ENCODE data around the gene ASXL2.
A peak's percentile ranks its signal among the peaks of the same experiment; 100 is the strongest.
"Not testable (repeated sequence)": the region's sequence is repeated elsewhere in the genome, so short reads cannot be mapped to it uniquely, and the experiment has no call there.

ASXL2 gene

GRCh38 chr2:25878361-25879132, at the start of gene ASXL2:
ASXL2 (minus strand) TSS chr2:25878487; CDS start chr2:25878222, 265 bp downstream.
- peak; percentile 95 for DNase-seq

GRCh38 chr2:25926984-25927756, 48.9 kb upstream of the ASXL2 start:
- DNase-seq: no peak

GRCh38 chr2:25922501-25922900, 44.2 kb upstream of the ASXL2 start:
- no peak for DNase-seq

GRCh38 chr2:25920786-25921415, 42.6 kb upstream of the ASXL2 start:
- DNase-seq: no peak

- no peak for DNase-seq
Observed at GRCh38 chr2:25920336-25920735, 42.0 kb upstream of the ASXL2 start.

DNA sequence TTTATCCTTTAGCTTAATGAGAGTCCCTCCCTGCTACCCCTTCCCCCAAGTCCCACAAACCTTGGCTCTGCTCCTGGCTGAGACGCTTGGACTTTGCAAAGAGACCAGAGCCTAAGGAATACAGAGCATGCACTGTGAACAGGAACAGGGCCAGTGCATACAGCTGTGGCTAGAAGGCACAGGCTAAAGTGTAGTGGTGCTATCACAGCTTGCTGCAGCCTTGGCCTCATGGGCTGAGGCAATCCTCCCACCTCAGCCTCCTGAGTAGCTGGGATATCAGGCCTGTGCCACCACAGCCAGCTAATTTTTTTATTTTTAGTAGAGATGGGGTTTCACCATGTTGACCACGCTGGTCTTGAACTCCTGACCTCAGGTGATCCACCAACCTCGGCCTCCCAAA, 39.5 kb upstream of the ASXL2 start:
- no peak for DNase-seq

DNA sequence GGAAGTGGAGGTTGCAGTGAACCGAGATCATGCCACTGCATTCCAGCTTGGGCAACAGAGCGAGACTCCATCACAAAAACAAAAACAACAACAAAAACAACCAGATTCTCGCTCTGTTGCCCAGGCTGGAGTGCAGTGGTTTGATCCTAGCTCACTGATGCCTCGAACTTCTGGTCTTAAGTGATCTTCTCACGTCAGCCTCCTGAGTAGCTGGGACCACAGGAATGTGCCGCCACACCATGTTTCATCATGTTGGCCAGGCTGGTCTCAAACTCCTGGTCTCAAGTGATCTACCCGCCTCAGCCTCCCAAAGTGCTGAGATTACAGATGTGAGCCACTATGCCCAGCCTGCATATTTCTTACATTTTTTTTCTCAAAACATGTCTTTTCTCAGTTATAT, 39.1 kb upstream of the ASXL2 start:
- DNase-seq: not testable (repeated sequence)

- DNase-seq: not testable (repeated sequence)
Observed at GRCh38 chr2:25915944-25916772, 37.9 kb upstream of the ASXL2 start.

GRCh38 chr2:25915411-25915810, 37.1 kb upstream of the ASXL2 start:
- not testable (repeated sequence) for DNase-seq

DNA sequence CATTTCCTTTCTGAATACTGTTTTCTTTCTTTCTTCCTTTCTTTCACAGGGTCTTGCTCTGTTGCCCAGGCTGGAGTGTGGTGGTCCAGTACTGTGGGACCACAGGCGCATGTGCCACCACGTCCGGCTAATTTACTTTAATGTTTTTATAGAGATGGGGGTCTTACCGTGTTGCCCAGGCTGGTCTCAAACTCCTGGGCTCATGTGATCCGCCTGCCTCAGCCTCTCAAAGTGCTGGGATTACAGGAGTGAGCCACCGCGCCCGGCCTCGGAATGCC, 35.3 kb upstream of the ASXL2 start:
- DNase-seq: not testable (repeated sequence)

DNA sequence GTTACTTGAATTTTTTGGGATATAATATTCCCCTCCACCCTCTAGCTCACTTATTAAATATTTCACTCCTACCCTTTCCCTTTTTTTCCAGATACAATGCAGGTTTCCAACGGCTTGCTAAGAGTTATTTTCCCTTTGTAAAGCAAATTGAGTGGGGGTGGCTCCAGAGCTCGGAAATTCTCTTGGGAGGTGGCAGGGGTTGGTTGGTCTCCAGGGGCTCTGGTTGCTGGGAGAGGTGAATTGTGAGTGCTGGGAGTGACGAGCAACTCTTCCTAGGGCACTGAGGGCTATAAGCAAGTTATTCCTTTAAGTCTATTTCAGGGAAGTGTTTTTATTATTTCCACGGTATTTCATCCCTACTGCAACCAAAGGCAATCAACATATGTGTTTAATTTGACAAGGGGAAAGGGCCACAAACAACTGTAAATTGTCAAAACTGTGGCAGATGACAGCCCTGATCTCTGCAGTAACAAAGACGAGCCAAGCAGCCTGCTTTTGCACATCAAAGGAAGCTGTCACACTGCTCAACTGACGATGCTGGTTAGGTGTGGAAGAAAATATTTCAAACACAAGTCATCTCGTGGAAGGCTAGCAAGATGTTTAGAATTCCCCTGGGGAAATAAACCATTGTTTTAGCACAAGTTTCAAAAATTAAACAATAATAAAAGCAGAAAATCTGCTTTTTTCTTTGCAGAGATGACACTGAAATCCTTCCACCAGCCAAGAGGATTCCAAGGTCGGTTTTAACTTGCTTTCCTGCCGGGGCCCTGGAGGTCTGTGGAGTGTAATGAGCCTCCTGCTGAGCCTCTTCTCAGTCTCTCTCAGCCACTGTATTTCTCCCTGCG, 34.8 kb upstream of the ASXL2 start:
- DNase-seq: no peak

DNA sequence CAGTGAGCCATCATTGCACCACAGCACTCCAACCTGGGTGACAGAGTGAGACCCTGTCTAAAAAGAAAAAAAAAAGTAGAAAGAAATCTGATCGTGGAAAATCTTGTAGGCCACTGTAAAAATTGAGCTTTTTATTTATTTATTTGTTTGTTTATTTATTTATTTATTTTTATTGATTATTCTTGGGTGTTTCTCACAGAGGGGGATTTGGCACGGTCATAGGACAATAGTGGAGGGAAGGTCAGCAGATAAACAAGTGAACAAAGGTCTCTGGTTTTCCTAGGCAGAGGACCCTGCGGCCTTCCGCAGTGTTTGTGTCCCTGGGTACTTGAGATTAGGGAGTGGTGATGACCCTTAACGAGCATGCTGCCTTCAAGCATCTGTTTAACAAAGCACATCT, 31.3 kb upstream of the ASXL2 start:
- DNase-seq: not testable (repeated sequence)

GRCh38 chr2:25905126-25905525, 26.8 kb upstream of the ASXL2 start:
- DNase-seq: no peak

DNA sequence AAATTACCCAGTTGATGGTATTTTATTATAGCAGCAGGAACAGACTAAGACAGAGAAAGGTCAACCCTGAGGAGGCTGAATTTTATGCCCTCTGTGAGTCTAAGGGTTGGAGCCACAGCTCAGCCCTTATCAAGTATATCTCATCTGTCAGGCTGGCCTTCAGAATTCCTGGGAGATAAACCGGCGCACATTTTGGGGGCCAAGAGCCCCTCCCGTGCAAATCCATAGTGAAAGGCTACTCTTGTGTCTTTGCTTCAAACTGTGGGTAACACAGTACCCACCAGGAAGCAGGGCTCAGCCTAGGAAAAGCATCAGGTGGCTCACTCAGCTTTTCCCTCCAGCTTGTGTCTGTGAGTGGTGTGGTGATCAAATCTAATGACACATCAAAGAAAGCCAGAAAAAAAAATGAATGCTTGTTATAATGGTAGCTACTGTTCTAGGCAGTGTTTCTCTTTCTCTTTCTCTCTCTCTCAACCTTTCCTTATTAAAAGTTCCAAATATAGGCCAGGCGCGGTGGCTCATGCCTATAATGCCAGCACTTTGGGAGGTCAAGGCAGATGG, 25.0 kb upstream of the ASXL2 start:
- DNase-seq: no peak

DNA sequence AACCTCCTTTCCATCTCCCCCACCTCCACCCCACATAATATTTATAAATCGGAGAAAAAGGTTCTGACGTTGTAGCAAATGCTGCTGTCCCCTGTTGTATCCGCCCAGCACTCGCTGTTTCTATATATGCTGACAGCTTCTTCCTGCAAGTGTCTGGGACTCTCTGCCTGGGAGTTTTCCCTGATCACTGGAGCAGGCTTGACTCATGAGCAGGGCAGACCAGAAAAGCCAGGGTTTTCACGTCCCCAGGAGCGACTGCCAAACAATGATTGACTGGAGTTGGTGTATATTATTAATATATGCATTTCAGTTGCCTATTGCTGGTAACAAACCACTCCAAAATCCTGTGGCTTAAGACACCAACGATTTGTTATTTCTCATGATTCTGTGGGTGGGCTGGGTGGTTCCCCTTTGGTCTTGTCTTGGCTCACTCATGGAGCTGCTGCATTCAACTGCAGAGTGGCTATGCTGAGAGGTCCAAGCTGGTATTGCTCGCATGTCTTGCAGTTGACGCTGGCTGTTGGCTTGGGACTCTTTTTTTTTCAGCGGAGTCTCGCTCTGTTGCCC, 21.2 kb upstream of the ASXL2 start:
- no peak for DNase-seq

DNA sequence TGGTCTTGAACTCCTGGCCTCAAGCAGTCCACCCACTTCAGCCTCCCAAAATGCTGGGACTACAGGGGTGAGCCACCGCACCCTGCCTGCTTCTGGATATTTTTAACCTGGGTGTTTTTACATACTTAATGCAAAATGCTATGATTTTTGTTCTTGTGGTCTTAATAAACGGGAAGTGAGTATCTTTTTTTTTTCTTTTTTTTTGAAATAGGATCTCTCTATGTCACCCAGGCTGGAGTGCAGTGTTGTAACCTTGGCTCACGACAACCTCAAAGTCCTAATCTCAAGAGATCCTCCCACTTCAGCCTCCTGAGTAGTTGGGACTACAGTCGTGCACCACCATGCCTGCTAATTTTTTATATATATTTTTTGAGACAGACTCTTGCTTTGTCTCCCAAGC, 19.2 kb upstream of the ASXL2 start:
- no peak for DNase-seq

GRCh38 chr2:25896308-25896707, 18.0 kb upstream of the ASXL2 start:
- DNase-seq: not testable (repeated sequence)

GRCh38 chr2:25895610-25896009, 17.3 kb upstream of the ASXL2 start:
- DNase-seq: no peak

DNA sequence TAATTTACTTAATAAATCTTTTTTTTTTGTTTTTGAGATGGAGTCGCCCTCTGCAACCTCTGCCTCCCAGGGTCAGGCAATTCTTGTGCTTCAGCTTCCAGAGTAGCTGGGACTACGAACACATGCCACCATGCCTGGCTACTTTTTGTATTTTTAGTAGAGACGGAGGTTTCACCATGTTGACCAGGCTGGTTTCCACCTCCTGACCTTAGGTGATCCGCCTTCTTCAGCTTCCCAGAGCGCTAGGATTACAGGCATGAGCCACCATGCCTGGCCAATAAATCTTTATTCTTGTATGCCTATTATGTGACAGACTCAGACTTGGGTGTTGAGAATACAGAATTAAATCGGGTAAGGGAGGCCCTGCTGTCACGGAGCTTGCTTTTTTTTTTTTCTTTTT, 16.7 kb upstream of the ASXL2 start:
- DNase-seq: no peak

DNA sequence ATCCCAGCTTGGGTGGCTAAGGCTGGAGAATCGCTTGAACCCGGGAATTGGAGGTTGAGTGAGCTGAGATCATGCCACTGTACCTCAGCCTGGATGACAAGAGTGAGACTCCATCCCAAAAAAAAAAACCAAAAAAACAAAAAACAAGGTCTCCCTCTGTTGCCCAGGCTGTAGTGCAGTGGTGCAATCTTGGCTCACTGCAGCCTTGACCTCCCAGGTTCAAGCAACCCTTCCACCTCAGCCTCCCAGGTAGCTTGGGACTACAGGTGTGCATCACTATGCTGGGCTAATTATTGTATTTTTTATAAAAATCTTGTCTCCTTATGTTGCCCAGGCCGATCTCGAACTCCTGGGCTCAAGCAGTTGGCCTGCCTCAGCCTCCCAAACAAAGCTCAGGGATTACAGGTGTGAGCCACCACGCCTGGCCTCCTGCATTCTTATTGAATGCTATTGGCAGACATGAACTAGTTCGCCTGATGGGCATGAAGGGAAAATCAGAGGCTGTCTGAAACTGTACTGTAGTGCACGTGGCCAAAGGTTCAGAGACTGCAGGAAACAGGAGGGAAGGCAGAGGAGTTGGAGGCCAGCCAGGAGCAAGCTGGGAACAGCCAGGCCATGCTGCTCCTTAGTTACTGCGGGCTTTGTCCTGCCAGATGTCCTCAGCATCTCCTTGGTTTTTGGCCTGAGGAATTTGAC, 16.0 kb upstream of the ASXL2 start:
- no peak for DNase-seq

- DNase-seq: no peak
Observed at GRCh38 chr2:25891672-25892071, 13.4 kb upstream of the ASXL2 start.
